NCI-H345 treated with DMSO at 0.1 percent for 48 hours (cell line): ENCODE results near the gene CDC42BPB.

Experiments used
- DNase-seq: peaks from one replicate; lab custom pipeline; 2025; ENCODE audit not compliant: unreplicated experiment; lab: John Stamatoyannopoulos, UW

Gene CDC42BPB

GRCh38 chr14:102918438-102918837 lies 138.9 kb downstream of the CDC42BPB start:
- no peak for DNase-seq

GRCh38 chr14:102917469-102918211 lies 139.7 kb downstream of the CDC42BPB start:
- no peak for DNase-seq

- DNase-seq, result no peak
Measured at GRCh38 chr14:102917056-102917385, 140.3 kb downstream of the CDC42BPB start.

- DNase-seq, result no peak
Measured at GRCh38 chr14:102916347-102917055, 140.8 kb downstream of the CDC42BPB start.

- no peak for DNase-seq
Measured at GRCh38 chr14:102915292-102916110, 141.8 kb downstream of the CDC42BPB start.

GRCh38 chr14:102914474-102915291 lies 142.7 kb downstream of the CDC42BPB start:
- no peak for DNase-seq

GRCh38 chr14:102913341-102914211 lies 143.8 kb downstream of the CDC42BPB start:
- no peak for DNase-seq

- DNase-seq, result no peak
Measured at GRCh38 chr14:102911991-102912761, 145.2 kb downstream of the CDC42BPB start.

- DNase-seq, result no peak
Measured at GRCh38 chr14:102911541-102911951, 145.8 kb downstream of the CDC42BPB start.

GRCh38 chr14:102910442-102910841 lies 146.9 kb downstream of the CDC42BPB start:
- DNase-seq, result no peak

- no peak for DNase-seq
Measured at GRCh38 chr14:102909911-102910310, 147.4 kb downstream of the CDC42BPB start.

GRCh38 chr14:102909462-102909861 lies 147.9 kb downstream of the CDC42BPB start:
- no peak for DNase-seq

GRCh38 chr14:102908766-102909455 lies 148.4 kb downstream of the CDC42BPB start:
- DNase-seq, result no peak

GRCh38 chr14:102907980-102908730 lies 149.2 kb downstream of the CDC42BPB start:
- DNase-seq, result no peak

- no peak for DNase-seq
Measured at GRCh38 chr14:102907303-102907844, 150.0 kb downstream of the CDC42BPB start.

- DNase-seq, result no peak
Measured at GRCh38 chr14:102906616-102907302, 150.6 kb downstream of the CDC42BPB start.
